B cell (primary cell): ENCODE data around the gene IFNGR1.

Source experiments
- EZH2 ChIP-seq: IDR thresholded peaks from 2 replicates; pipeline ENCODE4 v1.6.1; 2012; ENCODE audit warnings: borderline replicate concordance, low read depth, mild to moderate bottlenecking, moderate library complexity, low read length; ENCODE audit not compliant: insufficient read depth, poor library complexity, severe bottlenecking
- TF ChIP-seq, protein P1 (sequence below): fragments of 200-600 bp; IDR thresholded peaks from one replicate; pipeline ENCODE4 v1.8.0; 2022; ENCODE audit warnings: antibody characterized with exemption, mild to moderate bottlenecking

DNA sequence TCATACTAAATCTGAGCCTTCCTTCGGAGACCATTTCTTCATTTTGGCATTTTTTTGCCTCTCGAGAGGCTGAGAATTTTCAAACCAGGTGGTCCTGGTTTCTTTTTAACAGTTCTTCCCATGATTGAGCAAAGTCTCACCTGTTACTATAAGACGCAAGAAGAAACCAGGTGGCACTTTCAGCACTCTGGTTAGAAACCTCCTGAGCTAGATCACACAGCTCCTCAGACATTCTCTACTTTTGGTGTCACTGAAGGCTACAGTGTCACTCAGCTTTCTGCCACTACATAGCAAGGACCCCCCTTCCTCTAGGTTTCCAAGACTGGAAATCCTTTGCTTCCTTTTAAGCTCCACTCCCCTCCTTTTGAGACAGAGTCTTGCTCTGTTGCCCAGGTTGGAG lies 7.3 kb downstream of the IFNGR1 start:
- TF ChIP-seq, protein P1, sequence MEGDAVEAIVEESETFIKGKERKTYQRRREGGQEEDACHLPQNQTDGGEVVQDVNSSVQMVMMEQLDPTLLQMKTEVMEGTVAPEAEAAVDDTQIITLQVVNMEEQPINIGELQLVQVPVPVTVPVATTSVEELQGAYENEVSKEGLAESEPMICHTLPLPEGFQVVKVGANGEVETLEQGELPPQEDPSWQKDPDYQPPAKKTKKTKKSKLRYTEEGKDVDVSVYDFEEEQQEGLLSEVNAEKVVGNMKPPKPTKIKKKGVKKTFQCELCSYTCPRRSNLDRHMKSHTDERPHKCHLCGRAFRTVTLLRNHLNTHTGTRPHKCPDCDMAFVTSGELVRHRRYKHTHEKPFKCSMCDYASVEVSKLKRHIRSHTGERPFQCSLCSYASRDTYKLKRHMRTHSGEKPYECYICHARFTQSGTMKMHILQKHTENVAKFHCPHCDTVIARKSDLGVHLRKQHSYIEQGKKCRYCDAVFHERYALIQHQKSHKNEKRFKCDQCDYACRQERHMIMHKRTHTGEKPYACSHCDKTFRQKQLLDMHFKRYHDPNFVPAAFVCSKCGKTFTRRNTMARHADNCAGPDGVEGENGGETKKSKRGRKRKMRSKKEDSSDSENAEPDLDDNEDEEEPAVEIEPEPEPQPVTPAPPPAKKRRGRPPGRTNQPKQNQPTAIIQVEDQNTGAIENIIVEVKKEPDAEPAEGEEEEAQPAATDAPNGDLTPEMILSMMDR, result no peak
- TF ChIP-seq EZH2, result no peak
